Suprapubic skin (tissue), 4 donors: ENCODE data around the gene PRR33.

Experiments
- POLR2A ChIP-seq, 2 donors: fragments of 450-650 bp; IDR thresholded peaks; one replicate each; pipeline ENCODE4 v1.6.1; 2017; ENCODE audit warnings: antibody characterized with exemption in 2 of 2, mild to moderate bottlenecking in 2 of 2, moderate library complexity in 2 of 2
- POLR2AphosphoS5 ChIP-seq, 3 donors: sonication (generic); formaldehyde crosslinking; IDR thresholded peaks; one replicate each; pipeline ENCODE4 v1.6.1; 2017; ENCODE audit warnings: antibody characterized with exemption in 3 of 3
- TF ChIP-seq, protein P1 (sequence below), 2 donors: fragments of 200-600 bp in 1 of 2; fragments of 450-650 bp in 1 of 2; sonication (generic) in 1 of 2; IDR thresholded peaks; one replicate each; pipeline ENCODE4 v1.5.1; 2016 to 2019; ENCODE audit warnings: antibody characterized with exemption in 2 of 2, mild to moderate bottlenecking in 1 of 2, moderate library complexity in 1 of 2

DNA sequence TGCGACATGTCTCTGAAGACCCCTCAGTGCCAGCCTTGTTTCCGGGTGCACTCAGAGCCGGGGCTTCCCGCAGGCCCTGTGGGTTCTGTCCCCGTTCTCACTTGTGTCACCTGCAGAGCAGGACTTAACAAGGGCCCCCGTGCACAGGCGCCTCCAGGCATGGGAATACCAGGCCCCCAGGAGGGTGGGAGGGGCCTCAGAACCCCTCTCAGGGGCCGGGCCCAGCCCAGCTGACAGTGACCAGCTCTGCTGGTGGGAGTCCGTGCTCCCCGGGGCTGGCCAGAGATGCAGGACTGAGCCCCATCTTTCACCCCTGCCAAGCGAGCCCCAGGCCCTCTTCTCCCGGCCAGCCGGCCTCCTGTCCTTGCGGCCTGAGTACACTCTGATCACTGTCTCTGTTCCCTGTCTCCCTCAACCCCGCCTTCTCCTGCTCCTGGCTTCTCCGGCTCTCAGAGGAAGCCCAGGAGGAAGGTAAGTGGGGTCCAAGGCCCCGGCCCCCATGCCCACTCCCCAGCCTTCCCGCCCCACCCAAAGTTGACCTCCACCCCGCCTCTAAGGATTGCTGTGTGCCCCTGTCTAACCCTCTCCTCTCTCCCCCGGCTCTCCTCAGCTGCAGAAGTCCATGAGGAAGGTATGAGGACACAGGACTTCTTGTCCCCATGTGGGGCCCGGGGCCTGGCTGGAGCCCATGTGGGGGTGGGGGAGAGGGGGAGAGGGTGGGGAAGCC, 33.1 kb upstream of the PRR33 start:
- TF ChIP-seq, protein P1, sequence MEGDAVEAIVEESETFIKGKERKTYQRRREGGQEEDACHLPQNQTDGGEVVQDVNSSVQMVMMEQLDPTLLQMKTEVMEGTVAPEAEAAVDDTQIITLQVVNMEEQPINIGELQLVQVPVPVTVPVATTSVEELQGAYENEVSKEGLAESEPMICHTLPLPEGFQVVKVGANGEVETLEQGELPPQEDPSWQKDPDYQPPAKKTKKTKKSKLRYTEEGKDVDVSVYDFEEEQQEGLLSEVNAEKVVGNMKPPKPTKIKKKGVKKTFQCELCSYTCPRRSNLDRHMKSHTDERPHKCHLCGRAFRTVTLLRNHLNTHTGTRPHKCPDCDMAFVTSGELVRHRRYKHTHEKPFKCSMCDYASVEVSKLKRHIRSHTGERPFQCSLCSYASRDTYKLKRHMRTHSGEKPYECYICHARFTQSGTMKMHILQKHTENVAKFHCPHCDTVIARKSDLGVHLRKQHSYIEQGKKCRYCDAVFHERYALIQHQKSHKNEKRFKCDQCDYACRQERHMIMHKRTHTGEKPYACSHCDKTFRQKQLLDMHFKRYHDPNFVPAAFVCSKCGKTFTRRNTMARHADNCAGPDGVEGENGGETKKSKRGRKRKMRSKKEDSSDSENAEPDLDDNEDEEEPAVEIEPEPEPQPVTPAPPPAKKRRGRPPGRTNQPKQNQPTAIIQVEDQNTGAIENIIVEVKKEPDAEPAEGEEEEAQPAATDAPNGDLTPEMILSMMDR (IDR thresholded peaks at IDR 0.05) = no peak
- TF ChIP-seq POLR2A (IDR thresholded peaks at IDR 0.05) = no peak
- TF ChIP-seq POLR2AphosphoS5 (IDR thresholded peaks at IDR 0.05) = no peak
